Bronchial epithelial cell (primary cell): ENCODE results near the gene ITPR2. TPM values are rescaled to one million over a fixed set of nuclear protein-coding genes. Genes with fewer than 3 reads are reported as not detected.

Experiments used
- DNase-seq: peaks from one replicate; pipeline ENCODE4 v3.0.0-alpha.2; 2010; ENCODE audit warnings: low read depth
- FAIRE-seq: peaks from 2 replicates; lab custom pipeline; 2011; peaks lifted over from hg19 to GRCh38; lab: Jason Lieb, UNC
- H3K27me3 ChIP-seq: 2 replicates; pipeline ENCODE4 v1.5.1; 2011; ENCODE audit warnings: low read length; ENCODE audit not compliant: control insufficient read depth, insufficient read depth
- H3K36me3 ChIP-seq: 2 replicates; pipeline ENCODE4 v1.5.1; 2011; ENCODE audit warnings: low read length; ENCODE audit not compliant: control insufficient read depth, insufficient read depth
- H3K4me3 ChIP-seq: 2 replicates; pipeline ENCODE4 v1.5.1; 2011; ENCODE audit warnings: mild to moderate bottlenecking, low read depth, low read length, control low read depth
- CTCF ChIP-seq: IDR thresholded peaks from 2 replicates; pipeline ENCODE4 v1.5.1; 2011; ENCODE audit warnings: mild to moderate bottlenecking, moderate library complexity, low read length, control low read depth, inconsistent platforms; ENCODE audit not compliant: insufficient read depth, severe bottlenecking
- total RNA-seq: library from RNA; depleted of rRNA; stranded (reverse); fragments of >200 nt; gene quantifications from 2 replicates; pipeline ENCODE4 v1.2.1, GENCODE V29; 2014

Gene ITPR2
- total RNA-seq, 1 donor from 2014 or later = 5.8 TPM

- no peak overlapping the region for H3K4me3 ChIP-seq
- FAIRE-seq (no peak), DNase-seq (no peak)
- no peaks in the 10 kb centered on the region for H3K27me3 ChIP-seq
- no peaks in the 10 kb centered on the region for H3K36me3 ChIP-seq
- TF ChIP-seq CTCF = no peak
Observed at GRCh38 chr12:26846416-26846815, 13.4 kb upstream of the ITPR2 start.

GRCh38 chr12:26845984-26846383 lies 13.0 kb upstream of the ITPR2 start:
- FAIRE-seq (no peak), DNase-seq (peak; percentile 59)
- Histone ChIP-seq H3K27me3 (no peaks in the 10 kb centered on the region), H3K36me3 (no peaks in the 10 kb centered on the region), H3K4me3 (no peak overlapping the region)
- TF ChIP-seq CTCF = no peak

- Histone ChIP-seq H3K36me3 (no peaks in the 10 kb centered on the region), H3K27me3 (no peaks in the 10 kb centered on the region), H3K4me3 (no peak overlapping the region)
- peak; percentile 37 for TF ChIP-seq CTCF
- FAIRE-seq = no peak
- no peak for DNase-seq
Observed at GRCh38 chr12:26845057-26845666, 12.2 kb upstream of the ITPR2 start.

- FAIRE-seq = no peak
- TF ChIP-seq CTCF = no peak
- H3K36me3 ChIP-seq = no peaks in the 10 kb centered on the region
Observed at GRCh38 chr12:26843311-26843710, 10.3 kb upstream of the ITPR2 start.

GRCh38 chr12:26841085-26841484 lies 8.1 kb upstream of the ITPR2 start:
- Histone ChIP-seq H3K27me3 (no peaks in the 10 kb centered on the region), H3K36me3 (no peaks in the 10 kb centered on the region), H3K4me3 (no peak overlapping the region)
- TF ChIP-seq CTCF = no peak
- FAIRE-seq (no peak), DNase-seq (no peak)

More at GRCh38 chr12:26843311-26843710, 10.3 kb upstream of the ITPR2 start:
- Histone ChIP-seq H3K27me3 (no peaks in the 10 kb centered on the region), H3K4me3 (no peak overlapping the region)
- DNase-seq = no peak

- FAIRE-seq = no peak
Observed at GRCh38 chr12:26839512-26839911, 6.5 kb upstream of the ITPR2 start.

More at GRCh38 chr12:26839512-26839911, 6.5 kb upstream of the ITPR2 start:
- no peaks in the 10 kb centered on the region for H3K27me3 ChIP-seq
- no peak overlapping the region for H3K4me3 ChIP-seq
- no peak for DNase-seq
- TF ChIP-seq CTCF = no peak
- H3K36me3 ChIP-seq = no peaks in the 10 kb centered on the region
